ENCODE measurements around the gene MAGI2.

DNA sequence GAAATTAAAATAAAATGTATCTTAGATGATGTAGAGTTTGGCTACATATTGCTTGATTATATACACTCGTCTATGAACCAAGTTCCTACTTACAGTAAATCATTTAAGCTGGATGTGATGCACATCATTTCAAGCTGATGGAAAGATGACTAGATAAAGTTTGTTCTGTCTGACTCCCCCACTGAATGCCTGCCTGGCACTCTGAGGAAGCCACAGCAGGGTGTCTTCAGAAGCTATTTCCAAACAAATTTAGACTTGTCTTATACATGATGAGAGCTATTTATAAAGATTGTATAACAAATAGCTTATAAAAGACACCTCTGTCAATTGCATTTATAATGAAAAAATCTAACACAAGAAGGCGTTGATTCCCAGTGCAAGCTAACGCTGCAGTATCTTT is 741.4 kb downstream of the MAGI2 start:
- TF ChIP-seq CTCF (conservative IDR thresholded peaks at IDR 0.05; ENCODE audit: low read length), result no peak
- TF ChIP-seq EZH2phosphoT487 (IDR thresholded peaks at IDR 0.05; ENCODE audit: borderline replicate concordance), result no peak

Measured in Loucy (cell line).